Activated CD8-positive, alpha-beta T cell treated with anti-CD3 and anti-CD28 coated beads for 36 hours (primary cell): ENCODE data around the gene SPAG9. TPM values are rescaled to one million over a fixed set of nuclear protein-coding genes. Genes with fewer than 3 reads are reported as not detected.

Experiments
- ATAC-seq: fragments of 200-7000 bp; cut with Tn5 transposase; one replicate; pipeline ENCODE4 v1.10.0; 2021; ENCODE audit warnings: mild to moderate bottlenecking, moderate library complexity
- CTCF ChIA-PET: fragments of 350-600 bp; sonication (Branson Sonifier 250); formaldehyde crosslinking; loops from one replicate; lab custom pipeline; 2021; ENCODE audit warnings: antibody characterized with exemption; lab: Charles Lee
- POLR2A ChIA-PET: fragments of 350-600 bp; sonication (Branson Sonifier 250); formaldehyde crosslinking; loops from one replicate; lab custom pipeline; 2021; ENCODE audit warnings: antibody characterized with exemption; lab: Charles Lee
- DNase-seq: peaks from one replicate; pipeline ENCODE4 v3.0.0-alpha.2; 2020
- H3K27ac Mint-ChIP-seq: one replicate; pipeline ENCODE4 v1.8.0; 2021; ENCODE audit warnings: mild to moderate bottlenecking, mixed read lengths
- H3K27me3 Mint-ChIP-seq: one replicate; pipeline ENCODE4 v1.8.0; 2021; ENCODE audit warnings: mixed read lengths
- H3K36me3 Mint-ChIP-seq: one replicate; pipeline ENCODE4 v1.8.0; 2021; ENCODE audit warnings: low read depth, mixed read lengths
- H3K4me1 Mint-ChIP-seq: one replicate; pipeline ENCODE4 v1.8.0; 2021; ENCODE audit warnings: low read depth, mixed read lengths
- H3K4me3 Mint-ChIP-seq: one replicate; pipeline ENCODE4 v1.8.0; 2021; ENCODE audit warnings: mild to moderate bottlenecking, moderate library complexity, mixed read lengths
- H3K9me3 Mint-ChIP-seq: one replicate; pipeline ENCODE4 v1.8.0; 2021; ENCODE audit warnings: mixed read lengths
- intact Hi-C: fragments of 100-400 bp; cut with micrococcal nuclease; formaldehyde crosslinking; loops from one replicate; pipeline ENCODE4 v1.10.0; 2022
- total RNA-seq, 2 experiments: library from RNA; stranded (reverse); gene quantifications; one replicate each; pipeline ENCODE4 v1.2.3, GENCODE V29; 2021
- TF ChIP-seq, protein P1 (sequence below): fragments of 200-600 bp; IDR thresholded peaks from one replicate; pipeline ENCODE4 v1.8.0; 2022; ENCODE audit warnings: antibody characterized with exemption, mild to moderate bottlenecking

SPAG9 gene
- total RNA-seq, 2 experiments from 2014 or later = 54.3 to 59.8 TPM

DNA sequence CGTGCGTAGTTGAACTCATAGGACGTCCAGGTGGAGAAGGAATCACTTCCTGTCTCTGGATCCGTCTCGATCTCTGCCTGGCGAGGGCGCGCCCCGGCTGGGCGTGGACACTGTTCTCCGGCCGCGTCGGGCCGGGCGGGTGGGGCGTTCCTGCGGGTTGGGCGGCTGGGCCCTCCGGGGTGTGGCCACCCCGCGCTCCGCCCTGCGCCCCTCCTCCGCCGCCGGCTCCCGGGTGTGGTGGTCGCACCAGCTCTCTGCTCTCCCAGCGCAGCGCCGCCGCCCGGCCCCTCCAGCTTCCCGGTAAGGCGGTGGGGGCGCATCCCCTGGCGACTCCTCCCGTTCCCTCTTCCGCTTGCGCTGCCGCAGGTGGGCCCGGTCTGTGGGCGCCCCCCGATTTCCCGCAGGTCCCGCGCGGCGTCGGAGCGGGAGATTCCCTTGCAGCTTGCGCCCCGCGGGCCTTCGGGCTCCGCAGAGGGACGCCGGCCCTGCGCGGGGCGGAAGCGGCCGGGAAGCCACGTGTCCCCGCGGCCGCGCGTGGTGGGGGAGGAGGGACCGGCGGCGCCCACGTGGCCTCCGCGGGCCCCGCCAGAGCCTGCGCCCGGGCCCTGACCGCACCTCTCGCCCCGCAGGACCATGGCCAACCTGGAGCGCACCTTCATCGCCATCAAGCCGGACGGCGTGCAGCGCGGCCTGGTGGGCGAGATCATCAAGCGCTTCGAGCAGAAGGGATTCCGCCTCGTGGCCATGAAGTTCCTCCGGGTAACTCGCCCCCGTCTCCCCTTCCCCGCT lies 45.7 kb upstream of the SPAG9 start, which contains the start of gene NME2:
TSS of gene NME2 (plus strand) at position 214 of the 789 bp plus-strand sequence. CDS start at position 634, 420 bp downstream.
- Mint-ChIP-seq H3K36me3 (peaks cover 57% of the 10 kb centered on the region), H3K4me1 (peaks cover 31% of the 10 kb centered on the region)
- TF ChIP-seq, protein P1, sequence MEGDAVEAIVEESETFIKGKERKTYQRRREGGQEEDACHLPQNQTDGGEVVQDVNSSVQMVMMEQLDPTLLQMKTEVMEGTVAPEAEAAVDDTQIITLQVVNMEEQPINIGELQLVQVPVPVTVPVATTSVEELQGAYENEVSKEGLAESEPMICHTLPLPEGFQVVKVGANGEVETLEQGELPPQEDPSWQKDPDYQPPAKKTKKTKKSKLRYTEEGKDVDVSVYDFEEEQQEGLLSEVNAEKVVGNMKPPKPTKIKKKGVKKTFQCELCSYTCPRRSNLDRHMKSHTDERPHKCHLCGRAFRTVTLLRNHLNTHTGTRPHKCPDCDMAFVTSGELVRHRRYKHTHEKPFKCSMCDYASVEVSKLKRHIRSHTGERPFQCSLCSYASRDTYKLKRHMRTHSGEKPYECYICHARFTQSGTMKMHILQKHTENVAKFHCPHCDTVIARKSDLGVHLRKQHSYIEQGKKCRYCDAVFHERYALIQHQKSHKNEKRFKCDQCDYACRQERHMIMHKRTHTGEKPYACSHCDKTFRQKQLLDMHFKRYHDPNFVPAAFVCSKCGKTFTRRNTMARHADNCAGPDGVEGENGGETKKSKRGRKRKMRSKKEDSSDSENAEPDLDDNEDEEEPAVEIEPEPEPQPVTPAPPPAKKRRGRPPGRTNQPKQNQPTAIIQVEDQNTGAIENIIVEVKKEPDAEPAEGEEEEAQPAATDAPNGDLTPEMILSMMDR = no peak

DNA sequence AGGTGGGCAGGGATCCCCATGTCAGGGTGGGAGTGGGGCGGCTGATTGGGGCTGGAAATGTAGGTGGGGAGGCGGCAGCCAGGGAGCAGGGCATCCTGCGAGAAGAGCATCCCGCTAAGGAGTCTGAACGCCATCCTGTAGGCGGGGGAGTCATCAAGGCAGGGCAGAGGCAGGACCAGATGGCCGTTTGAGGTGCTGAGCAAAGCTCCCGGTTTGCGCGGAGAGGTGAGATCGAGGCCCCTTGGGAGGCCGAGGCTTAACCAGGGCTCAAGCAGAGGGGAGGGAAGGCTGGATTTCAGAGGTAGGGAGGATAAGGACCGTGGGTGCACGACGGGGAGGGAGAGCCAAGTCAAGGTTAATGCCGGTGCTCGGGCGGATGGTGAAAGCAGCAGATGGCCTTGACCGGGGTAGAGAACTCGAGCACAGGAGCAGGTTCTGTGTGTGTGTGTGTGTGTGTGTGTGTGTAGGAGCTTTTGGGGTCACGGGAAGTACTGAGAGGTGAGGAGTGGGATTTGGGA lies 45.1 kb upstream of the SPAG9 start:
- ATAC-seq = peak; percentile 26
- H3K9me3 Mint-ChIP-seq = no peaks in the 10 kb centered on the region
- TF ChIP-seq, protein P1 = no peak
- POLR2A ChIA-PET = interaction anchor here (0.6 to 5.6 kb wide), 7 partner anchors 10 to 300 kb away, joined by 3 to 71 read pairs (median 3); partner anchors contain the start of genes NME1 and TOB1
- H3K4me3 Mint-ChIP-seq = peak overlapping the region; percentile 84
- H3K4me1 Mint-ChIP-seq = peaks cover 31% of the 10 kb centered on the region
- H3K36me3 Mint-ChIP-seq = peaks cover 57% of the 10 kb centered on the region
- DNase-seq = peak; percentile 66
- H3K27me3 Mint-ChIP-seq = no peaks in the 10 kb centered on the region
- peak overlapping the region; percentile 97 for H3K27ac Mint-ChIP-seq
- CTCF ChIA-PET = interaction anchor here (0.9 to 1.5 kb wide), 4 partner anchors 12 to 165 kb away, joined by 3 to 5 read pairs (median 4); partner anchors contain the start of gene NME1
- intact Hi-C loops = no loop called here

More for the DNA sequence above, 45.7 kb upstream of the SPAG9 start, which contains the start of gene NME2:
- ChIA-PET POLR2A (interaction anchor here (0.6 to 5.6 kb wide), 6 partner anchors 9 to 300 kb away, joined by 3 to 71 read pairs (median 4); partner anchors contain the start of genes NME1 and TOB1), CTCF (interaction anchor here (0.9 to 1.4 kb wide), 2 partner anchors 13 to 164 kb away, joined by 4 read pairs; partner anchors contain the start of gene NME1)
- peak within 1 kb of the TSS; percentile 97 for H3K27ac Mint-ChIP-seq
- ATAC-seq (peak; percentile 86), DNase-seq (peak; percentile 68)
- H3K4me3 Mint-ChIP-seq = peak within 1 kb of the TSS; percentile 84
- H3K9me3 Mint-ChIP-seq = no peaks in the 10 kb centered on the region
- intact Hi-C loops = no loop called here
- no peaks in the 10 kb centered on the region for H3K27me3 Mint-ChIP-seq

DNA sequence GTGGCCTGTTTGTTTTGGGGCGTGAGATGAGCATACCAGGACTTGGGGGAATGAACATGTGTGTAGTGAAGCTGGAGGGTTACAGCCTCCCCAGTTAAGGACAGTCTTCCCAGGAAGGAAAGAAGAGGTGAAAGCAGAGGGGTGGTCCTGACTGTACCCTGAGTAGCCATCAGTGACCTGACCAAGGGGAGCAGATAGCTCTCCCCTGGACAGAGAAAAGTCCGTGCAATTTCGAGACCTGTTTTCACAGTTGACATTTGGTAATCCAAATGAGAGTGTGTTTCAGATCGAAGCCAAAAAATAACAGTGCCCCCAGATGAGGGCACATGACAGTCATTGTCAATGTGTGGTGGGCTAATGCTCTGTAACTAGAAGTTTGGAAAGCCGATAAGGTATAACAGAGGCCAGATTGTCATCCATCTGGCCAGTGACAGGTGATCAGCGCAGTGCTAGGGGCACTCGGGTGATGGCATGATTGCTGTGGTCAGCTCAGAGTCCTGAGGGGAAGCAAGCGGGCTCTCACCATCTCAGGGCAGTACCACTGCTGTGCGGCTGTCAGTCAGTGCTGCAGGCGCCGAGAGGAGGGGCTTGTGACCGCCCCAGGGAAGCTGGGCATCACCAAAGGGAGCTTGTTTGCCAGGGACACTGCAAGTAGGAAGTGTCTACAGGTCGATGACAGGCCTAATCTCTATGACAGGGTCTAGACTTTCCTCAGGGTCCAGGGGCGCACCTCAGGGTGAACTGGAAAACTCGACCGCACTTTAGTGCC lies 44.4 kb upstream of the SPAG9 start:
- TF ChIP-seq, protein P1 = no peak
- H3K27me3 Mint-ChIP-seq = no peaks in the 10 kb centered on the region
- ChIA-PET POLR2A (interaction anchor here (0.5 to 5.6 kb wide), 7 partner anchors 10 to 510 kb away, joined by 3 to 71 read pairs (median 3); partner anchors contain the start of gene NME1), CTCF (interaction anchor here (1.1 to 1.5 kb wide), 5 partner anchors 12 to 768 kb away, joined by 3 to 5 read pairs (median 4); partner anchors contain the start of genes LRRC59 and NME1)
- intact Hi-C loops = no loop called here
- peak overlapping the region; percentile 84 for H3K4me3 Mint-ChIP-seq
- H3K36me3 Mint-ChIP-seq = peaks cover 53% of the 10 kb centered on the region
- peaks cover 31% of the 10 kb centered on the region for H3K4me1 Mint-ChIP-seq
- ATAC-seq (no peak), DNase-seq (no peak)
- H3K9me3 Mint-ChIP-seq = no peaks in the 10 kb centered on the region
- peak overlapping the region; percentile 97 for H3K27ac Mint-ChIP-seq

- Mint-ChIP-seq H3K4me3 (no peak overlapping the region), H3K4me1 (peaks cover 28% of the 10 kb centered on the region), H3K36me3 (peaks cover 51% of the 10 kb centered on the region), H3K9me3 (no peaks in the 10 kb centered on the region), H3K27ac (no peak overlapping the region), H3K27me3 (no peaks in the 10 kb centered on the region)
- TF ChIP-seq, protein P1 = no peak
- DNase-seq (no peak), ATAC-seq (no peak)
- intact Hi-C loops = no loop called here
- CTCF ChIA-PET = interaction anchor here (2.6 kb wide), 1 partner anchor 8 kb away, joined by 13 read pairs; the partner anchor contains the start of gene NME1
- POLR2A ChIA-PET = interaction anchor here (0.5 to 5.6 kb wide), 4 partner anchors 6 to 295 kb away, joined by 3 to 71 read pairs (median 6); partner anchors contain the start of genes NME1 and TOB1
These were observed 40.9 kb upstream of the SPAG9 start for GRCh38 chr17:51161541-51161940.
